KOPT-K1 (cell line): ENCODE measurements around the gene S1PR3.
A peak's percentile ranks its signal among the peaks of the same experiment; 100 is the strongest.

ENCODE experiments used
- H3K27ac ChIP-seq: fragments of 200-600 bp; sonication (generic); 2 replicates; pipeline ENCODE4 v1.5.1; 2016; ENCODE audit warnings: antibody characterized with exemption, mild to moderate bottlenecking, low read depth, low read length; ENCODE audit not compliant: poor library complexity, severe bottlenecking
- H3K36me3 ChIP-seq: fragments of 200-600 bp; sonication (generic); 2 replicates; pipeline ENCODE4 v1.5.1; 2017; ENCODE audit warnings: antibody characterized with exemption, mild to moderate bottlenecking, low read length, moderate library complexity; ENCODE audit not compliant: insufficient read depth
- H3K9me3 ChIP-seq: fragments of 200-600 bp; sonication (generic); 2 replicates; pipeline ENCODE4 v1.5.1; 2017; ENCODE audit warnings: antibody characterized with exemption, low read length, mild to moderate bottlenecking; ENCODE audit not compliant: insufficient read depth, poor library complexity, severe bottlenecking

S1PR3 gene

GRCh38 chr9:88978034-88978433 lies 13.2 kb upstream of the S1PR3 start:
- Histone ChIP-seq H3K36me3 (no peaks in the 10 kb centered on the region), H3K9me3 (peaks cover 38% of the 10 kb centered on the region), H3K27ac (no peak overlapping the region)

- H3K9me3 ChIP-seq, result peaks cover 38% of the 10 kb centered on the region
- no peaks in the 10 kb centered on the region for H3K36me3 ChIP-seq
- no peak overlapping the region for H3K27ac ChIP-seq
Measured at GRCh38 chr9:88979021-88979420, 12.2 kb upstream of the S1PR3 start.

- H3K9me3 ChIP-seq, result peaks cover 38% of the 10 kb centered on the region
- H3K36me3 ChIP-seq, result no peaks in the 10 kb centered on the region
Measured at GRCh38 chr9:88979791-88980190, 11.5 kb upstream of the S1PR3 start.

GRCh38 chr9:88980740-88981203 lies 10.5 kb upstream of the S1PR3 start:
- Histone ChIP-seq H3K9me3 (peaks cover 38% of the 10 kb centered on the region), H3K27ac (no peak overlapping the region), H3K36me3 (no peaks in the 10 kb centered on the region)

More at GRCh38 chr9:88979791-88980190, 11.5 kb upstream of the S1PR3 start:
- H3K27ac ChIP-seq, result no peak overlapping the region

- H3K27ac ChIP-seq, result no peak overlapping the region
- peaks cover 36% of the 10 kb centered on the region for H3K9me3 ChIP-seq
- H3K36me3 ChIP-seq, result no peaks in the 10 kb centered on the region
Measured at GRCh38 chr9:88983865-88984542, 7.3 kb upstream of the S1PR3 start.

- Histone ChIP-seq H3K36me3 (no peaks in the 10 kb centered on the region), H3K9me3 (peaks cover 30% of the 10 kb centered on the region), H3K27ac (no peak overlapping the region)
Measured at GRCh38 chr9:88984543-88984883, 6.8 kb upstream of the S1PR3 start.

- H3K9me3 ChIP-seq, result peaks cover 23% of the 10 kb centered on the region
- H3K36me3 ChIP-seq, result no peaks in the 10 kb centered on the region
- no peak overlapping the region for H3K27ac ChIP-seq
Measured at GRCh38 chr9:88985616-88986015, 5.7 kb upstream of the S1PR3 start.

- Histone ChIP-seq H3K9me3 (peaks cover 11% of the 10 kb centered on the region), H3K27ac (no peak overlapping the region), H3K36me3 (no peaks in the 10 kb centered on the region)
Measured at GRCh38 chr9:88986776-88987175, 4.5 kb upstream of the S1PR3 start.

GRCh38 chr9:88987661-88988060 lies 3.6 kb upstream of the S1PR3 start:
- H3K9me3 ChIP-seq, result peaks cover 6% of the 10 kb centered on the region
- H3K36me3 ChIP-seq, result no peaks in the 10 kb centered on the region
- no peak overlapping the region for H3K27ac ChIP-seq

GRCh38 chr9:88988796-88989641 lies 2.2 kb upstream of the S1PR3 start:
- Histone ChIP-seq H3K9me3 (peaks cover 6% of the 10 kb centered on the region), H3K36me3 (0 out of 2 replicates have a peak, but pooled peaks cover 5% of the 10 kb centered on the region), H3K27ac (peak overlapping the region; percentile 87)

- Histone ChIP-seq H3K36me3 (peaks cover 13% of the 10 kb centered on the region), H3K27ac (peak overlapping the region; percentile 87), H3K9me3 (peaks cover 6% of the 10 kb centered on the region)
Measured at GRCh38 chr9:88990041-88990728, 1.1 kb upstream of the S1PR3 start.

- H3K9me3 ChIP-seq, result peaks cover 6% of the 10 kb centered on the region
- H3K27ac ChIP-seq, result peak overlapping the region; percentile 73
- H3K36me3 ChIP-seq, result peaks cover 18% of the 10 kb centered on the region
Measured at GRCh38 chr9:88990729-88991065, 571 bp upstream of the S1PR3 start.

GRCh38 chr9:88992556-88992955 lies 1.3 kb downstream of the S1PR3 start:
- Histone ChIP-seq H3K27ac (no peak overlapping the region), H3K36me3 (peaks cover 34% of the 10 kb centered on the region), H3K9me3 (peaks cover 2% of the 10 kb centered on the region)

GRCh38 chr9:88993327-88993726 lies 2.1 kb downstream of the S1PR3 start:
- H3K27ac ChIP-seq, result no peak overlapping the region
- H3K36me3 ChIP-seq, result peaks cover 38% of the 10 kb centered on the region
- H3K9me3 ChIP-seq, result no peaks in the 10 kb centered on the region

- no peak overlapping the region for H3K27ac ChIP-seq
Measured at GRCh38 chr9:88993871-88994460, 2.7 kb downstream of the S1PR3 start.

More at GRCh38 chr9:88993871-88994460, 2.7 kb downstream of the S1PR3 start:
- H3K36me3 ChIP-seq, result peaks cover 38% of the 10 kb centered on the region
- no peaks in the 10 kb centered on the region for H3K9me3 ChIP-seq
